ENCODE measurements around the gene PLD1.

PLD1 gene

DNA sequence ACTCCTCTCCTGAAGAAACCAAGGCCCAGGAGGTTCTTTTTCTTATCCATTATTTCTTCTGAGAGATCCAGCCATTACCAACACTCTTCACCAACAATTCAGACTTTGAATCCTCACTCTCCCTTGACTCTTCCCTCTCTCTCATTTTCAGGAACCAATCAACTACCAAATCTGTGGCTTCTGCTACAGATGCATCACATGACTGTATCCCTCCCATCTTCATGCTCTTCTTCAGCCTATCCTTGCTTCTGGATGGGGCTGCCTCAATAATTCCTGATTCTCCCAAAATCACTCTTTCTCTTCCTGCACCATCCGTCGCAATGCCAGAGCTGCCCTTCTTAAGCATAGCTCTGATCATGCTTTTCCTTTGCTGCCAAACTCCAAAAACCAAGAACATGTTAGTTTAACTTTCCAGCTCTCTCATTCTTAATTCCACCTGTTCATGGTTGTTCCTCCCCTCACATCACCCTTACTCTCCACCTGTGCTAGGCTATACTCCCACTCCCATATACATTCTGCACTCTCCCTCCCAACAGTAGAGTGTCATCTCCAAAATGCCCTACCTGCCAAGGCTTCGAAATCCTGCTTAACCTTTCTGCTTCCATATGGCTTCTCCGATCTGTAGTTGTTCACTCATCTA is 13.5 kb downstream of the PLD1 start:
- no peak for DNase-seq

- no peak for DNase-seq
Observed at GRCh38 chr3:171792531-171792930, 17.8 kb downstream of the PLD1 start.

- DNase-seq = no peak
Observed at GRCh38 chr3:171791692-171792076, 18.6 kb downstream of the PLD1 start.

DNA sequence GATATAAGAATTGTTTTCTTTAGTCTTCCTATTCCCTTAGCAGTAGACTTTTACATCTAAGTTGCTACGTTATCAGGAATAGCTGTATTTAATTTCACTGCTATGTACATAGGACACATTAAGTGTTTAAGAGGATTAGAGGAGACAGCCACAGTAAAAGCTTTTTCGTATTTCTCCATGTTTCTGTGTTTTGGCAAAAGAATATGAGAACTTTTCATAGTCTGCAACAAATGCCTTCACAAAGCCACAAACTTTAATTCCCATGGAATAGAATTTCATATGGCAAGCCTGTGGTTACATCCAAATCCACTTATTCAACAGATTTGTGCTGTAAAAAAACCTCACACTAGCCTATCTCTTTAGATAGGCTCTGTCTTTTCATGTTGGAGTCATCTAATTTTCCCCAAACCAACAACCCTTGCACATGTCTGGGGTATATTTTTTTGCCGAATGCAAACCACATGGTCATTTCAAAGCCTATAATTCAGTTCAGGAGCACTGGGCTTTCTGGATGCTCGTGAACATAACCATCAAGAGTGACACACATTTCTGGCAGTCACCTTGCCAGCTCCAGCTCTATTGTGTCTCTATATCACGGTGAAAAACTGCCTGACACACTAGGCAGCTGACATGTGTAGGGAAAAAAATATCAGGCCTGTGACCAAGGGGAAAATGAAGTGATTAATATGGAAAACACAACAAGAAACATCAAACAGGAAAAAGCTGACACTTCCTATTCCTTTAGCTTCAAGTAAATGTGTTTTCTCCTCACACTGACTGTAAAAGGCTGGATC is 19.2 kb downstream of the PLD1 start:
- no peak for DNase-seq

DNA sequence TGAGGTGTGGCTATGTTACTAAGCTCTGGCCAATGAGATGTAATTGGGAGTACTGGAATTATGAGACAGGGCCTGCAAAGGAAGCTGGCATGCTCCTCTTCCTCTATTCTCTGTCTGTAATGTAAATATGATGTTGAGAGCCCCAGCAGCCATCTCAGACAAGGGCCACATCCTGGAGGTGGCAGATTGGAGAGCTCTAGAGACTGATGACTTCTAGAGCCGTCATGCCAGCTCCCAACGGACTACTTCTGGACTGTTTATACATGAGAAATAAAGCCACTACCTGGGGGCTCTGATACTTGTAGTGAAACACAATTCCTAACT is 19.7 kb downstream of the PLD1 start:
- DNase-seq = no peak

GRCh38 chr3:171789759-171790505 is 20.4 kb downstream of the PLD1 start:
- no peak for DNase-seq

DNA sequence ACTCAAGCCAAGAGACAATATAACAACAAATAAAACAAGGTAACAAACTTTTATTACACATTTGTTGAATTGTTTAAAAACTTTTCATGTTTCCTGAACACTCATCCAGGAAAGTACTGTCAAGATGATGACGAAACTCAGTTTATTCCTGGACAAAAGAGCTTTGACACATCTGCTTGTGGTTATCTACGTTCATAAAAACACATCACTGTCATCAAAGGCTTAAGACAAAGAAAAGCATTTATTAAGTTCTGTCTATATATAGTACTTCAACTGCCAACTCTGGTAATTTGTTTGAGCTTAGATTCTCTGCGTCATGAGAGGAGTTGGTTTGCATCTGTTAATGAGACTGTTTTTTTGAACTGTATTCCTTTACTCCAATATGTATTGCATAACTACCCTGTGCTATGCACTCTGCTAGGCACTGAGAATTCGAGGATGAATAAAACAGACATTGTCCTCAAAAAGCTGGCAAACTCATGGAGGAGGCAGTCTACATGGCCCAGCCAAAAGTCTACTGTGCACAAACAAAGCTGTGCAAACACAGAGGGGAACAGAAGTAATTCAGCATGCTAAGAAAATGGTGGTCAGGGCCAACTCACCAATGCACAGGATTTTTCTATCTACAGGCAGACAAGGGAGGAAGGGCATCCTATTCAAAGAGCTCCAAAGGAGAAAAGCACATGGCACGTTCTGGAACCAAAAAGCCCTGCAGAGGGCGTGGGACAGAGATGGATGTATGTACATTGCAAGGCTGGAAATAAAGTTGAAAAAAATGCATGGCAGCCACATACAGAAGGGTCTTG is 21.5 kb downstream of the PLD1 start:
- DNase-seq = no peak

GRCh38 chr3:171786997-171787396 is 23.3 kb downstream of the PLD1 start:
- DNase-seq = no peak

DNA sequence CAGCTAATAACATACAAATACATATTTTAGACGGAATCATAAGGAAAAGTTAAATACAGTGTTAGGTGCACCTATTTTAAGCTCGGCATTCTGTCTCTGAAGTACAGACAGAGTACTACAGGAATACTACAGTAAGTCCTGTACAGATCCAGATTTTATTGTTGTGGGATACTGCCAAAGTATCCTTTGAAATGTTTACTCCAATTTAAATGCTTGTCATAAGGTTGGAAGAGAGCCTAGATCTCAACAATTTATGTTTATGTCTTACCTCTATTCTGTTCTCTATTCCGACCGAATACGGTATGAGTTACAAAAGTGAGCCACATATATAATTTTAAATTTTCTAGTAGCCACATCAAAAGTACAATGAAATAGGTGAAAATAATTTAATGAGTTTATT is 25.3 kb downstream of the PLD1 start:
- no peak for DNase-seq

- no peak for DNase-seq
Observed at GRCh38 chr3:171784387-171784786, 25.9 kb downstream of the PLD1 start.

DNA sequence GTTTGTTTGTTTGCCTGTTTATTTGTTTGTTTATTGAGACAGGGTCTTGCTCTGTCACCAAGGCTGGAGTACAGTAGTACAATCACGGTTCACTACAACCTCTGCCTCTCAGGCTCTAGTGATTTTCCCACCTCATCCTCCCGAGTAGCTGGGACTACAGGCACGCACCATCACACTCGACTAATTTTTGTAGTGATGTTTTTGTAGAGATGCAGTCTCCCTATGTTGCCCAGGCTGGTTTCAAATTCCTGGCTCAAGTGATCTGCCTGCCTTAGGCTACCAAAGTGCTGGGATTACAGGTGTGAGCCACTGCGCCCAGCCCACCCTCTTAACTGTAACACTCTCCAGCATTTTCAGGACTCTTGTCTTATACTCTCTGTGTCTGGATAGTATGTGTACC is 26.7 kb downstream of the PLD1 start:
- no peak for DNase-seq

DNA sequence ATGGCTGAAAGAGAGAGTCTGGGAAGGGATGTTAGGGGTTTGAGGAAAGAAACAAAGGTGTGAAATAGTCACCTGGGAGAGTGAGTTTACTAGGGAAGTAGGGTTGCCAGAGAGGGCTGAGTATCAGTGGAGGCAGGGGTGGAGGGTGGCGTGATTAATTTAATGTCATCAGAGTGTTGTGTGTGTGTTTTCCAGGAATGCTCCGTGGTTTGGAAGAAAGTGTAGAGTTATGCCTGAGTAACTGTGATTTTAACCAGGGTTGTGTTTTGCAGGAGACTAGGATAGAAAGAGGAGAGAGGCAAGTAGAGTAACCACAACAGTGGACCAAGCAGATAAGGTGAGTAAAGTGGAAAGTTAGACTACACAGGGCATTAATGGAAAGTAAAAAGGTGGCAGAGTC is 27.2 kb downstream of the PLD1 start:
- DNase-seq = no peak

DNA sequence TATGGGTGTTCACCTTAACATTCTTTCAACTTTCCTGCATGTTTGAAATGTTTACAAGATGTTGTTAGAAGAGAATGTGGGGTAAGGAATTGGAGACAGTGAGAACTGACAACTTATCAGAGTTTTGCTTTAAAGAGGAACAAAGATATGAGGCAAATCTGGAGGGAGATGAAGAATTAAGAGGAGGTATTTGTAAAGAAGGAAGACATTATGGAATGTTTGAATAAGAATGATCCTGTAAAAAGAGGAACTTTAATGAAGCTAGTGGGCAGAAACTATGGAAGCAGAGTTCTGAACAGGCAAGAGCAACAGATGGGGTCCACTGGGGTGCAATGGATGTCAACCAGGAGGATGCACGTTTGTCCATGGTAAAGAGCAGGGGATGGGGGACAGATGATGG is 27.7 kb downstream of the PLD1 start:
- no peak for DNase-seq

DNA sequence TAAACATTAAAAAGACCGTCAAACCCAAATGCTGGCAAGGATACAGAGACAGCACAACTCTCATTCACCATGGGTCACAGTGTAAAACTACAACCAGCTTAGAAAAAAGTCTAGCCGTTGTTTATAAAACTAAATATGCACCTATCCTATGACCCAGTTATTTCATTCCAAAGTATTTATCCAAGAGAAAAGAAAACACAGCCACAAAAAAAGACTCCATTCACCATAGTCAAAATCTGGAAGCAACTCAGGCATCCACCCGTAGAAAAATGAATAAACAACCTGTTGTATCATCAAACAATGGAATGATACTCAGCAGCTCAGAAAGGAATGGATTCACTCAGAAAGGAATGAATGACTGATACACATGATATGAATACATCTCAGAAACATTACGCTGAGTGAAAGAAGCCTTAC is 28.6 kb downstream of the PLD1 start:
- peak in 1 of 2 donors; percentile 56 for DNase-seq

DNA sequence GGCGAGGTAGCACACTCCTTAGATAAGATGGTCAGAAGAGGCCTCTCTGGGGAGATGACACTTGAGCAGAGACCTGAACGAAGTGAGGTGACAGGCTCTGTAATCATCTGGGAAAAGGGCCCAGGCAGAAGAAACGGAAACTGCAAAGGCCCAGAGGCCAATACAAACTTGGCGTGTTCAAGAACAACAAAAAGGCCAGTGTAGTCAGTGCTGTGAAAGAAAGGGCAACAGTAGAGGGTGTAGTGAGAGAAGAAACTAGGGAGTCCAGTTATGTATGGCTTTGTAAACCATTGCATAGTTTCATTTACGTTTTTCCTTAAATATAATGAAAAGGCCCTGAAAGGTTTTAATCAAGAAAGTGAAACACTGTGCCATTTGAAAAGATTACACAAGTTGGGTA is 31.8 kb downstream of the PLD1 start:
- DNase-seq = peak in 1 of 2 donors; percentile 20

DNA sequence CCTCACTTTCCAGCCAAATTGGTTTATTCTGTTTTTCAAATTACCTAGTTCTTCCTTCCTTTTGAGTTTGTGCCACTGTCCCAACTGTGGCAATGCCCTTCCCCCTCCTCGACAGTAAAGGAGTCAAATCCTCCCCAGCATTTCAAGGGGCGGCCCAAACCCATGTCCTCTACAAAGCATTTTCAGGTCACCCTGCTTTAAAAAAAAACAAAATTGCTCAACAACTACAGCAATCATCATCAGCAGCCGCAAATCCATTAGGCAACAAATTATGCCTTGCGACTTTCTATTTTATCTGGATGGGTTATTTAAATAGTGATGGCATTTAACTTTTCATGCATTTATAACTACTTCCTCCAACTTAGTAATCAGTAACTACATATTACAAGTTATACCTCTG is 32.7 kb downstream of the PLD1 start:
- no peak for DNase-seq

GRCh38 chr3:171776839-171777583 is 33.3 kb downstream of the PLD1 start:
- no peak for DNase-seq

- DNase-seq = peak; percentile 33 to 88
Observed at GRCh38 chr3:171776411-171776810, 33.9 kb downstream of the PLD1 start.

- no peak for DNase-seq
Observed at GRCh38 chr3:171775943-171776342, 34.3 kb downstream of the PLD1 start.

- peak; percentile 54 to 74 for DNase-seq
Observed at GRCh38 chr3:171774521-171774920, 35.8 kb downstream of the PLD1 start.

DNA sequence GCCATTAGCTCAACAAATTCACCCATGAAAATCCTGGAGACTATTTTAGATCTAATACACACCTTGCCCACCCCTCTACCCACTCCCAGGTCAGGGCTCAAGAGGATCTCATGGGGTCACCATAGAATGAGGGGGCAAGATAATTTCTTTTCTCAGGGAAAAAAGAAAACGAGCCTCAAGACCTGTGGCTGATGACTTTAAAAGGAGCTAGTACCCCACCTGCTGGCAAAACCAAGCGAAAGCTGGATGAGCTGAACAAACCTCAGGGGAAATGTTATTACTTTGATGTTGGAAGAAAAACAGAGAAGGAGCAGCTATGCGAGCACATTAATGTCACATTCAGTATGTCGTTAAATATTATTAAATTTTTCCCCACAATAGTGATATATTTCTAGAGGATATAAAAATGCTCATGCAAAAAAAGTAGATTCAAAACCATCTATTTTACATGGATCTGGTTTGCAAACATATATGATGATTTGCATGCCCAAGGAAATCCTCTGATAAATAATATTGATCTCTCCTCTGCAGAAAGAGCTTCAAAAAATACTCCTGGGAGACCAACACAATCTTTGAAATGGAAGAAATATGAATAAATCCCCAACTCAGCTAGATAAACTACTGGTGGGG is 37.7 kb downstream of the PLD1 start:
- DNase-seq = peak; percentile 54 to 87

All from hippocampal formation (tissue), 2 donors.